Caco-2 (cell line): ENCODE measurements around the gene GDF11. TPM values are rescaled to one million over a fixed set of nuclear protein-coding genes. Genes with fewer than 3 reads are reported as not detected.

Experiments used
- BruUV-seq: library from RNA; stranded (reverse); fragments of 400-500 nt; replicated peaks from 2 replicates; lab custom pipeline; 2021; lab: Mats Ljungman, UMichigan
- CTCF ChIA-PET: fragments of 300-600 bp; sonication (Branson Sonifier 250); formaldehyde crosslinking; loops from one replicate; lab custom pipeline; 2022; ENCODE audit warnings: antibody characterized with exemption; lab: Charles Lee
- POLR2A ChIA-PET: fragments of 300-600 bp; sonication (Branson Sonifier 250); formaldehyde crosslinking; loops from one replicate; lab custom pipeline; 2022; ENCODE audit warnings: antibody characterized with exemption; lab: Charles Lee
- DNase-seq, 2 experiments: peaks; one replicate each; pipeline versions ENCODE4 v3.0.0 to v3.0.0-alpha.2; 2020 to 2022
- H3K27me3 ChIP-seq: replicated peaks from 2 replicates; pipeline ENCODE4 v1.6.0; 2011; ENCODE audit warnings: low read length; ENCODE audit not compliant: control insufficient read depth, insufficient read depth
- H3K36me3 ChIP-seq: 2 replicates; pipeline ENCODE4 v1.5.1; 2011; ENCODE audit warnings: low read length; ENCODE audit not compliant: control insufficient read depth, insufficient read depth
- H3K4me1 ChIP-seq: fragments of 250-450 bp; sonication (Bioruptor Pico); 2 replicates; pipeline ENCODE4 v1.5.1; 2020; ENCODE audit warnings: mild to moderate bottlenecking
- H3K4me3 ChIP-seq: 2 replicates; pipeline ENCODE4 v1.5.1; 2011; ENCODE audit warnings: low read depth, mild to moderate bottlenecking, control low read depth, low read length
- H3K9me3 ChIP-seq: fragments of 250-450 bp; sonication (Bioruptor Pico); 2 replicates; pipeline ENCODE4 v1.5.1; 2020; ENCODE audit warnings: mild to moderate bottlenecking, moderate library complexity
- H3K27ac Mint-ChIP-seq: one replicate; pipeline ENCODE4 v1.8.0; 2022; ENCODE audit warnings: mixed read lengths; ENCODE audit not compliant: unreplicated experiment
- H3K27me3 Mint-ChIP-seq: one replicate; pipeline ENCODE4 v1.8.0; 2022; ENCODE audit warnings: mixed read lengths; ENCODE audit not compliant: insufficient read depth, unreplicated experiment
- H3K36me3 Mint-ChIP-seq: one replicate; pipeline ENCODE4 v1.8.0; 2022; ENCODE audit warnings: mild to moderate bottlenecking, mixed read lengths; ENCODE audit not compliant: insufficient read depth, unreplicated experiment
- H3K4me1 Mint-ChIP-seq: one replicate; pipeline ENCODE4 v1.8.0; 2022; ENCODE audit warnings: low read depth, mixed read lengths; ENCODE audit not compliant: unreplicated experiment
- H3K4me3 Mint-ChIP-seq: one replicate; pipeline ENCODE4 v1.8.0; 2022; ENCODE audit warnings: mild to moderate bottlenecking, moderate library complexity, mixed read lengths; ENCODE audit not compliant: unreplicated experiment
- H3K9me3 Mint-ChIP-seq: one replicate; pipeline ENCODE4 v1.8.0; 2022; ENCODE audit warnings: mixed read lengths; ENCODE audit not compliant: unreplicated experiment
- intact Hi-C: fragments of 100-400 bp; cut with micrococcal nuclease; formaldehyde crosslinking; loops from one replicate; pipeline ENCODE4 v1.10.0; 2022; ENCODE audit not compliant: unreplicated experiment
- total RNA-seq: library from RNA; stranded (reverse); gene quantifications from 2 replicates; pipeline ENCODE4 v1.2.3, GENCODE V29; 2022
- TF ChIP-seq, protein P1 (sequence below), 2 experiments: fragments of 200-600 bp in 1 of 2; IDR thresholded peaks; 1 replicate in 1 of 2; 2 replicates in 1 of 2; pipeline versions ENCODE4 v1.5.1 to v1.8.0; 2011 to 2022; ENCODE audit warnings: antibody characterized with exemption in 1 of 2, control low read depth in 1 of 2, inconsistent platforms in 1 of 2, low read depth in 1 of 2, low read length in 1 of 2, mild to moderate bottlenecking in 1 of 2, moderate library complexity in 1 of 2; ENCODE audit not compliant: insufficient read depth in 1 of 2, severe bottlenecking in 1 of 2, unreplicated experiment in 1 of 2

GDF11 gene
- total RNA-seq, 1 experiment from 2014 or later: 11.0 TPM

GRCh38 chr12:55729819-55730818 is 12.8 kb upstream of the GDF11 start:
- Mint-ChIP-seq H3K4me3 (peak overlapping the region; percentile 90), H3K4me1 (peaks cover 14% of the 10 kb centered on the region), H3K36me3 (peaks cover 36% of the 10 kb centered on the region), H3K27ac (peak overlapping the region; percentile 93), H3K27me3 (no peaks in the 10 kb centered on the region), H3K9me3 (no peaks in the 10 kb centered on the region)
- Histone ChIP-seq H3K4me3 (peak overlapping the region; percentile 90), H3K27me3 (no peaks in the 10 kb centered on the region), H3K4me1 (peaks cover 16% of the 10 kb centered on the region; the same call in 1 of the 2 replicates), H3K36me3 (peaks cover 1% of the 10 kb centered on the region), H3K9me3 (no peaks in the 10 kb centered on the region)
- BruUV-seq: no TSS peak
- TF ChIP-seq, protein P1, sequence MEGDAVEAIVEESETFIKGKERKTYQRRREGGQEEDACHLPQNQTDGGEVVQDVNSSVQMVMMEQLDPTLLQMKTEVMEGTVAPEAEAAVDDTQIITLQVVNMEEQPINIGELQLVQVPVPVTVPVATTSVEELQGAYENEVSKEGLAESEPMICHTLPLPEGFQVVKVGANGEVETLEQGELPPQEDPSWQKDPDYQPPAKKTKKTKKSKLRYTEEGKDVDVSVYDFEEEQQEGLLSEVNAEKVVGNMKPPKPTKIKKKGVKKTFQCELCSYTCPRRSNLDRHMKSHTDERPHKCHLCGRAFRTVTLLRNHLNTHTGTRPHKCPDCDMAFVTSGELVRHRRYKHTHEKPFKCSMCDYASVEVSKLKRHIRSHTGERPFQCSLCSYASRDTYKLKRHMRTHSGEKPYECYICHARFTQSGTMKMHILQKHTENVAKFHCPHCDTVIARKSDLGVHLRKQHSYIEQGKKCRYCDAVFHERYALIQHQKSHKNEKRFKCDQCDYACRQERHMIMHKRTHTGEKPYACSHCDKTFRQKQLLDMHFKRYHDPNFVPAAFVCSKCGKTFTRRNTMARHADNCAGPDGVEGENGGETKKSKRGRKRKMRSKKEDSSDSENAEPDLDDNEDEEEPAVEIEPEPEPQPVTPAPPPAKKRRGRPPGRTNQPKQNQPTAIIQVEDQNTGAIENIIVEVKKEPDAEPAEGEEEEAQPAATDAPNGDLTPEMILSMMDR (IDR thresholded peaks at IDR 0.05; ENCODE audit: insufficient read depth in 1 of 2, low read depth in 1 of 2, low read length in 1 of 2, severe bottlenecking in 1 of 2, unreplicated experiment in 1 of 2): no peak
- intact Hi-C loops: no loop called here
- ChIA-PET POLR2A (interaction anchor here (0.5 to 1.8 kb wide), 5 partner anchors 9 to 1450 kb away, joined by 3 to 14 read pairs (median 3); partner anchors contain the start of genes CBX5, ORMDL2, RDH5 and SARNP), CTCF (interaction anchor here (0.5 to 3.6 kb wide), 6 partner anchors 8 to 310 kb away, joined by 3 to 32 read pairs (median 8); partner anchors contain the start of genes ORMDL2, RDH5 and SARNP)
- DNase-seq: no peak

GRCh38 chr12:55732288-55732687 is 10.6 kb upstream of the GDF11 start:
- no peak for DNase-seq
- Histone ChIP-seq H3K27me3 (no peaks in the 10 kb centered on the region), H3K4me3 (no peak overlapping the region), H3K36me3 (no peaks in the 10 kb centered on the region; the same call in 1 of the 2 replicates), H3K4me1 (peaks cover 8% of the 10 kb centered on the region; the same call in 1 of the 2 replicates), H3K9me3 (no peaks in the 10 kb centered on the region)
- intact Hi-C loops: no loop called here
- Mint-ChIP-seq H3K4me3 (no peak overlapping the region), H3K36me3 (peaks cover 15% of the 10 kb centered on the region), H3K4me1 (peaks cover 20% of the 10 kb centered on the region), H3K27ac (no peak overlapping the region), H3K27me3 (no peaks in the 10 kb centered on the region), H3K9me3 (no peaks in the 10 kb centered on the region)
- BruUV-seq: no TSS peak
- TF ChIP-seq, protein P1 (IDR thresholded peaks at IDR 0.05; ENCODE audit: insufficient read depth in 1 of 2, low read depth in 1 of 2, low read length in 1 of 2, severe bottlenecking in 1 of 2, unreplicated experiment in 1 of 2): no peak
- POLR2A ChIA-PET: no interaction called here
- CTCF ChIA-PET: no interaction called here

GRCh38 chr12:55733021-55733555 is 9.8 kb upstream of the GDF11 start:
- Histone ChIP-seq H3K9me3 (no peaks in the 10 kb centered on the region), H3K4me3 (no peak overlapping the region), H3K27me3 (no peaks in the 10 kb centered on the region), H3K4me1 (peaks cover 12% of the 10 kb centered on the region), H3K36me3 (no peaks in the 10 kb centered on the region)
- TF ChIP-seq, protein P1 (IDR thresholded peaks at IDR 0.05; ENCODE audit: insufficient read depth in 1 of 2, low read depth in 1 of 2, low read length in 1 of 2, severe bottlenecking in 1 of 2, unreplicated experiment in 1 of 2): no peak
- H3K4me1 Mint-ChIP-seq: peaks cover 28% of the 10 kb centered on the region
- no peaks in the 10 kb centered on the region for H3K9me3 Mint-ChIP-seq
- H3K27ac Mint-ChIP-seq: no peak overlapping the region
- no TSS peak for BruUV-seq
- peaks cover 9% of the 10 kb centered on the region for H3K36me3 Mint-ChIP-seq
- no peak overlapping the region for H3K4me3 Mint-ChIP-seq
- no peaks in the 10 kb centered on the region for H3K27me3 Mint-ChIP-seq
- POLR2A ChIA-PET: no interaction called here
- CTCF ChIA-PET: interaction anchor here (0.8 kb wide), 1 partner anchor 8 kb away, joined by 3 read pairs; no protein-coding TSS in a partner anchor
- no peak for DNase-seq
- intact Hi-C loops: no loop called here
